Measurements from ENCODE around the gene C14orf119. TPM values are rescaled to one million over a fixed set of nuclear protein-coding genes. Genes with fewer than 3 reads are reported as not detected.
A peak's percentile ranks its signal among the peaks of the same experiment; 100 is the strongest.

Gene C14orf119
- total and polyA plus RNA-seq, 5 donors = 27.3 to 43.9 (median 38.6) TPM

DNA sequence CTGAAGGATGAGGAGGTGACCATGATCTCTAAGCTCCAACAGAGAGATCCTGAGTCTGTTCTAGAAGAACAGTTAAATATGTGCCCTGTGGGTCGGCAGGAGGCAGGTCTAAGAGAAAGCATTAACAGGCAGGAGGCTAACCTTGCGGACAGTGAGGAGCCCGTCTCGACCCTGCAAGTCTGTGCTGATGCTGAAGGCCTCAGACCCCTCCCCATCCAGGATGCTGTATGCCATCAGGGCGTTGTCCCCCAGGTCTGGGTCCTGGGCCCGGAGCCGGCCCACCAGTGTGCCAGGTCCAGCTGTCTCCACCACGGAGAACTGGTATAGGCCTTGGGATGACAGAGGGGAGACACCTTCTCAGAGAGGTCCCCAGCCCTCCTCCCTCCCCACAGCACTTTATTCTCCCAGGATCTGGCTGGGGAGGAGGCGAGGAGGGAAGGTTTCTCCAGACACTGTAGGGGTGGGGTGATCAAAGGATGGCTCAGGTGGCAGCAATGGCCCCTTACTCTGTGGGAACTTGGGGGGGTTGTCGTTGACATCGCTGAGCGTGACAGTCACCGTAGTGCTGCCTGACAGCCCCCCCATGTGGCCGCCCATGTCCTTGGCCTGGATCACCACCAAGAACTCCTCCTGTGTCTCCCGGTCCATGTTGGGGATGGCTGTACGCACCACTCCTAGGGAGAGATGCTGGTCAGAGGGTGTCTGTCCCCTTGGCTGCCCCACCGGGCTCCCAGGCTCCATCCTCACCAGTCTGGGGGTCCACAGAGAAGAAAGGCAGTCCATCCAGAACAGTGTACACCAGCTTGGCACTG is 41.1 kb upstream of the C14orf119 start:
- Histone ChIP-seq H3K4me1 (ENCODE audit: control insufficient read depth, insufficient read depth, low read length) (no peaks in the 10 kb centered on the region), H3K4me3 (ENCODE audit: low read length) (no peak overlapping the region), H3K27ac (ENCODE audit: low read length) (no peak overlapping the region), H3K27me3 (ENCODE audit: control insufficient read depth, insufficient read depth) (no peaks in the 10 kb centered on the region), H3K9me3 (ENCODE audit: control insufficient read depth, low read length) (no peaks in the 10 kb centered on the region)
- intact Hi-C loops (cut with DNase I) = loop anchor here in 1 of 4 donors (5.0 kb wide), 1 partner anchor 67 kb away; no protein-coding TSS in a partner anchor
- ATAC-seq = no peak
- 69% methylated on average over 17 of the region's 17 CpGs for WGBS
- DNase-seq = peak in 1 of 3 donors; percentile 62

DNA sequence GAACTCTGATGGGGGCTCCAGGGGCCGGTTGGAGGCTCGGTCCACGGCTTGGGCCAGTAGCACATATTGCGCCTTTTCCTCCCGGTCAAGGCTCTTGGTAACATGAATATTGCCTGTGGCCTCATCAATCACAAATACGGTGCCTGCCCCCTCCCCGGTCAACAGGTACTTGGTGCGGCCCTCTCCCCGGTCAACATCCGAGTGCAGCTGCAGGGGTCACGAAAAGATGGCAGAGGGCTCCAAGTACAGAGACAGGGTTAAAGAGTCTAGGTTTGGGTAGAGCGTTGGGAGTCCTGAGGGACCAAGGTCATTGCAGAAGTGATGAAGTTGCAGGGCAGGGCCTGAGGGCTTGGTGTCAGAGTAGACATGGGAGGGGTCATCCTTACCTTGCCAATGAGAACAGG is 40.2 kb upstream of the C14orf119 start:
- no peaks in the 10 kb centered on the region for H3K4me1 ChIP-seq (ENCODE audit: control insufficient read depth, insufficient read depth, low read length)
- intact Hi-C loops (cut with DNase I) = no loop called here
- H3K4me3 ChIP-seq (ENCODE audit: low read length) = no peak overlapping the region
- H3K27me3 ChIP-seq (ENCODE audit: control insufficient read depth, insufficient read depth) = no peaks in the 10 kb centered on the region
- ATAC-seq (no peak), DNase-seq (peak in 1 of 3 donors; percentile 17)
- no peaks in the 10 kb centered on the region for H3K9me3 ChIP-seq (ENCODE audit: control insufficient read depth, low read length)
- WGBS = 98% methylated on average over 12 of the region's 12 CpGs
- H3K27ac ChIP-seq (ENCODE audit: low read length) = no peak overlapping the region

DNA sequence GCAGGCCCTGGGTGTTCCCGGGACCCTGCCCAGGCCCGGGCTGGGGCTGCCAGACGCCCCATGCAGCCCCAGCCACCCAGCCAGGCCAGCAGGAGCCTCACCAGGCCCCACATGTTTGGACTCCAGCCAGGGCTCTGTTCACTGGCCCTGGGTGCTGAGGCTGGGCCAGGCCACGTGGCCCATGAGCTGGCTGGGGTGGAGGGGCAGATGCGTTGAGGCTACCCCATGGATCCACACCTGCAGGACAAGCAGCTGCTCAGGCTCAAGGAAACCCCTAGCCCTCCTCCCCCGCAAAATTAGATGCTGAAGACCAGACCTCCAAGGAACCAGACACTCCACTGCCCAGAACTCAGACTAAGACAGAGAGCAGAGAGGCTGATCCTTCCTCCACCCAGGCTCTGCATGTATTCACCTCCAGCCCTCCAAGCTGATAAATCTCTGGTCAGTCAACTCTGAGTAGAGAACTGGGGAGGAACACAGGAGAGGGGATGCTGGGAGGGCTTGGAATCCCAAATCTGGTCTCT is 39.6 kb upstream of the C14orf119 start:
- ATAC-seq (no peak), DNase-seq (peak in 2 of 3 donors; percentile 48 to 73)

DNA sequence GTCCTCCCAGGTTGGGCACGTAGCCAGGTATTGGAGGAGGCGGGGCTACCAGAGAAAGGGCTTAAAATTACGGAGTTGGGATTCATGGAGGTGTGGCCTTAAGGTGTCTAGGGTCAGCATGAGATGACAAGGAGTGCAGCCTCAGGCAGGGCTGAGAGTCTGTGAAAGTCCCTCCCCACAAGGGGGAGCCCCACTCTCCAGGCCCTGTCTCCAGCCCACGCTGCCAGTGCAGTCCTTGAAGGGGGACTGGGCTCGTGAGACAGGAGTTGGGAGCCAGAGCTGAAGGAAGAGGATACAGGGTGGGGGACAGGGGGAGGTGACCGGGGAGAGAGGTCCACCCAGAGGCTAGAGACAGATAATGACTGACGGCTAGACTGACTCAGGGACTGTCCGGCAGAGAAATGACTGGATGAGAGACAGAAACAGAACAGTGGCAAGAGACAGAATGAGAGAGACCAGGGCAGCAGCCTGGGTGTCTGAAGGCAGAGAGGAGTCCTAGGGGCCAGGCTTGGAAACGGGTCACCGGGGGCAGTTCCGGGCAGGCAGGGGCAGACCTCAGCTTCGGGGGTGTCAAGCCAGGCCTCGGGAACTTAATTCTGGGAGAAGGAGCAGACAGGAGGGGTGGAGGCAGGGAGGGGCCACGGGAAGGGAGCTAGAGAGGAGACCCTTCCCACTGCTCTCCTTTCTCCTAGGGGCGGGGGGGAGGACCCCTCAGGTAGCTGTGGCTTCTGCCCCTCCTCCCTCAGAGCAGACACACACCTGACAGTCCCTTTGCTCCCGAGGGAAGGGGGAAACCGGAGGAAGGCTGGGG is 39.0 kb upstream of the C14orf119 start:
- no peaks in the 10 kb centered on the region for H3K27me3 ChIP-seq (ENCODE audit: control insufficient read depth, insufficient read depth)
- no peak overlapping the region for H3K27ac ChIP-seq (ENCODE audit: low read length)
- DNase-seq (peak; percentile 61 to 82 (median 77)), ATAC-seq (peak; percentile 38 to 58)
- no peaks in the 10 kb centered on the region for H3K4me1 ChIP-seq (ENCODE audit: control insufficient read depth, insufficient read depth, low read length)
- H3K9me3 ChIP-seq (ENCODE audit: control insufficient read depth, low read length) = no peaks in the 10 kb centered on the region
- intact Hi-C loops (cut with DNase I) = loop anchor here in 2 of 4 donors (2.0 kb wide), 1 partner anchor 70 kb away; no protein-coding TSS in a partner anchor
- H3K4me3 ChIP-seq (ENCODE audit: low read length) = no peak overlapping the region
- 12% methylated on average over 17 of the region's 17 CpGs for WGBS

More for the DNA sequence above, 39.6 kb upstream of the C14orf119 start:
- intact Hi-C loops (cut with DNase I) = loop anchor here in 2 of 4 donors (2.0 kb wide), 1 partner anchor 69 kb away; no protein-coding TSS in a partner anchor
- H3K27me3 ChIP-seq (ENCODE audit: control insufficient read depth, insufficient read depth) = no peaks in the 10 kb centered on the region
- no peak overlapping the region for H3K27ac ChIP-seq (ENCODE audit: low read length)
- WGBS = 77% methylated on average over 6 of the region's 6 CpGs
- no peak overlapping the region for H3K4me3 ChIP-seq (ENCODE audit: low read length)
- no peaks in the 10 kb centered on the region for H3K9me3 ChIP-seq (ENCODE audit: control insufficient read depth, low read length)
- no peaks in the 10 kb centered on the region for H3K4me1 ChIP-seq (ENCODE audit: control insufficient read depth, insufficient read depth, low read length)

DNA sequence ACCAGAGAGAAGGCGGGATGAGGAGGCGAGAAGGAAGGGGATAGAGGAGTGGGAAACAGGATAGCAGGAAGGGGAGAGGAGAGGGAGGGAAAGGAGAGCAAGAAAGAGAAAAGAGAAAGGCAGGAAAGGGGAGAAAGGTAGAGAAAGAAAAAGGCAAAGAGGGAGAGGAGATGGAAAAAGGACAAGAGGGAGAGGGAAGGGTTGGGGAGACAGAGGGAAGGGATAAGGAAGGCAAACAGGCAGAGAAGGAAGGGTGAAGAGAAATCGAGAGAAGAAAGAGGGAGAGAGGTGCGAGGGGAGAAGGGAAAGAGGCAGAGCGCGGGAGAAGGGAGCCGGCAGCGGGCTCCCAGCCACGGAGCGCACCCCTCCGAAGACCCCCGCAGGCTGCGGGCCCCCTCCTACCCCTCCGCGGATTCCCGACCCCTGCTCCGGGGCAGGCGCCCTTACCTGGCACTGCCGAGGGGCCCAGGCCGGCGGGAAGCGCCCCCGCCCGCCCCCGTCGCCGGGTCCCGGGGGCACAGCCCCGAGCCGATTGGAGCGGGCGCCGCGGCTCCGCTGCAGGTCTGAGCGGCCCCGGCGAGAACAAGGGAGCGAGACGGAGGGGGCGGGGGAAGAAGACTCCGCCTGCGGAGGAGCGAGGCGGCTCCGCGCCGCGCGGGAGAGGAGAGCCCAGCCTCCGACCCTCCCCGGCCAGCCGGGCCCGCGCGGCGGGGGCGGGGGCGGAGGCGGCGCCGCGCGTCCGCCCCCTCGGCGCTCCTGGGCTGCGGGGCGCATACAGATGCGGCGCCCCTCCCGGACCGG is 38.1 kb upstream of the C14orf119 start, which contains the start of gene CDH24:
Gene CDH24, minus strand, starts transcription at position 565 of the 801 bp plus-strand sequence. CDS start 1,787 bp downstream, outside the sequence.
- intact Hi-C loops (cut with DNase I) = loop anchor here in 2 of 4 donors (2.0 kb wide), 1 partner anchor 70 kb away; no protein-coding TSS in a partner anchor
- Histone ChIP-seq H3K4me3 (ENCODE audit: low read length) (peak within 1 kb of the TSS; percentile 83), H3K27me3 (ENCODE audit: control insufficient read depth, insufficient read depth) (no peaks in the 10 kb centered on the region), H3K4me1 (ENCODE audit: control insufficient read depth, insufficient read depth, low read length) (peaks cover 3% of the 10 kb centered on the region), H3K27ac (ENCODE audit: low read length) (no peak within 1 kb of the TSS), H3K9me3 (ENCODE audit: control insufficient read depth, low read length) (no peaks in the 10 kb centered on the region)
- DNase-seq (peak; percentile 71 to 91 (median 89)), ATAC-seq (peak; percentile 64 to 75)
- WGBS = 2% methylated on average over 72 of the region's 73 CpGs

DNA sequence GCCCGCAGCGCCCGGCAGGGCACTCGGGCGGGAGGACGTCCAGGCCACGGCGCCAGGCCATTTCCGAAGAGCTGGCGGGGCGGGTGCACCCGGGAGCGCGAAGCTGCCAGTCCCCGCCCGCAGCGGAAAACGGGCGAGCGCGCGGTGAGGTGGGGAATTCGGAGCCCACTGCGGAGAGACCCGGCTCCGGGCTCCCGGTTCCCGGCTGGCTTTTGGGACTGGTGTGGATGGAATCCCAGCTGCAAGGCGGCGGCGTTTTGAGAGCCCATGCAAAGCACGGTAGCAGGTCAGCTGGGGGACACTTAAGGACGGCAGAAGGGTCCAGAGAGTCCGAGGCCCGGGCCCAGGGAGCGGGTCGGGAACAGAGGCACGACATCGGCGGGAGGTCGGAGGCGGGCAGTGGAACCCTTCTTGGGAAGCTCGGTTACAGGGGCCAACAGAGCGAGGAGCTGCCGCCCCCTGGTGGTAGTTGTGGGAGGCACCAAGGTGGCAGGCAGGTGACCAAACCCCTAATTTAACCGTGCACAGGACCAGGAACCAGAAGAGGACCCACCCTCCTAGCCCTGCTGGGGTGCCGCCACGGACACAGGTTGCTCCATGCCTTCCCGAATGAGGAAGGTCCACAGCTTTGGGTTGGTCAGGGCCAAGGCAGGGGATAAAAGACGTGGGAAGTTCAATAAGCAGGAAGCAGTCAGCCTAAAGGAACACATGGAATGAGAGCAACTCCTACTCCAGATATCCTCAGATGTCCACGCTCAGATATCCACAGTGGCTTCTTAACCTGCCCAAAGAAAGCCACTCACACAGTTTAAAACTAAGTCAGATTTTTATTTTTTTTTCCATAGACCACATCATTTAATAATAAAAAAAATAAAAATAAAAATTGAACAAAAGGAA is 37.3 kb upstream of the C14orf119 start:
- Histone ChIP-seq H3K4me1 (ENCODE audit: control insufficient read depth, insufficient read depth, low read length) (peaks cover 5% of the 10 kb centered on the region), H3K9me3 (ENCODE audit: control insufficient read depth, low read length) (no peaks in the 10 kb centered on the region), H3K27ac (ENCODE audit: low read length) (no peak overlapping the region), H3K4me3 (ENCODE audit: low read length) (peak overlapping the region; percentile 83), H3K27me3 (ENCODE audit: control insufficient read depth, insufficient read depth) (no peaks in the 10 kb centered on the region)
- peak; percentile 73 to 81 for ATAC-seq
- 1% methylated on average over 51 of the region's 51 CpGs for WGBS
- intact Hi-C loops (cut with DNase I) = loop anchor here in 3 of 4 donors (2.0 kb wide), 1 partner anchor 71 kb away; no protein-coding TSS in a partner anchor
- peak; percentile 87 to 94 (median 94) for DNase-seq

DNA sequence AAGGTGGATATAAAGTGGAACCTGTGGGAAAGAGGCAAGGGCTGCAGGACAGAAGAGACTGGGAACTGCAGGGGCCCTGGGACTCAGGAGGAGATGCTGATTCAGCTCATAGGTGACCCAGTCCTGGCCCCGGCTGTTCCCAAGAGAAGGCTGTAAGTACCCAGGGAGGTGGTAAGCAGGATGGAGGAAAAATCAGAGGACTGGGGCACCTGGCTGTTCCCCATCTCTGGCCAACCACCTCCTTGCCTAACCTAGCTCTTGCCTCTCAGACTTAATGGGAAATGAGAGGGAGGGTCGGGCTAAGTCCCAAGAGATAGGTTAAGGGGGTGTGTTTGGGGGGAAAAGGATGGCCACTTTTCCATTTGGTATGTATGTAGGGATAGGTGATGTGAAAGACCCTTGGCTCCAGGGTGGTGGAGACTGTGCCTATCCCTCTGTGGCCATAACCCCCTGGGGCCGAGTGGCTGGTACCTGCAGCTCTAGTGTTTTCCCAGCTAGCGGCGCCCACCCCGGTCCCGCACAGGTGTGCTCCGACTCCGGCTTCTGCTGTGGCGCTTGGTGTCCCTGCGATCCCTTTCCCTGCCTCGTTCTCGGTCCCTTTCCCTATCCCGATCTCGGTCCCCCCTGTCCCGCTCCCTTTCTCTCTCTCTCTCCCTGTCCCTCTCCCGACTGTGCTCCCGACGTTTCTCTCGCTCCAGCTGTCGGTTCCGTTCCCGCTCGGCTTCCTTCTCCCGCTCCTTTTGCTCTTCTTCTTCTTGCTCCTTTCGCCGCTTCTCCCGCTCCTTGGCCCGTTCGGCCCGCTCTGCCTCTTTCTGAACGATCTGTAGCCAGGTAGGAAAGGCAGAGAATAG is 36.4 kb upstream of the C14orf119 start:
- peaks cover 5% of the 10 kb centered on the region for H3K4me1 ChIP-seq (ENCODE audit: control insufficient read depth, insufficient read depth, low read length)
- WGBS = 89% methylated on average over 32 of the region's 32 CpGs

DNA sequence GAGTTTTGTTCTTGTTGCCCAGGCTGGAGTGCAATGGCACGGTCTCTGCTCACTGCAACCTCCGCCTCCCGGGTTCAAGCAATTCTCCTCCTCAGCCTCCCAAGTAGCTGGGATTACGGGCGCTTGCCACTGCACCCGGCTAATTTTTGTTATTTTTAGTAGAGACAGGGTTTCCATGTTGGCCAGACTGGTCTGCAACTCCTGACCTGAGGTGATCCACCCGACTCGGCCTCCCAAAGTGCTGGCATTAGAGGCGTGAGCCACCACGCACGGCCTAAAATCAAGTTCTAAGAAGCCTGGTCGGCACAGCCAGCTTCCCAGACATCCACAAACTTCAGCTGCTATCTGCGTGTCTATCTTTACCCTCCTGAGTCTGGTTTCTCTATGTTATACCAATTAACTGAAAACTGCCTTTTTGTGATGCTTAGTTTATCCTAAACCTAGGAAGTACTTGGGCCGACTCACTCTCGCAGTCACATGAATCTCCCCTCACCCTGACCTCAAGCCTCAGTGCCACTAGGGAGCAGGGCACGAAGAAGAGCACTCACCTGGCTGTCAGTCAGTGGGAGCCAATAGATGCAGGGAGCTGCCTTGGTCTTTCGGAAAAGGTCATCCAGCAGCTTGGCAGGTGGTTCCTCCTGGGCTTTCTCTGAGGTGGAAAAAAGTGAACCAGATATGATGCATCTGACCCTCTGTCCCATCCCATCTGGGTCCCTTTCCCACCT is 34.6 kb upstream of the C14orf119 start:
- Histone ChIP-seq H3K9me3 (ENCODE audit: control insufficient read depth, low read length) (no peaks in the 10 kb centered on the region), H3K27ac (ENCODE audit: low read length) (no peak overlapping the region), H3K27me3 (ENCODE audit: control insufficient read depth, insufficient read depth) (no peaks in the 10 kb centered on the region), H3K4me1 (ENCODE audit: control insufficient read depth, insufficient read depth, low read length) (peaks cover 5% of the 10 kb centered on the region), H3K4me3 (ENCODE audit: low read length) (no peak overlapping the region)
- intact Hi-C loops (cut with DNase I) = no loop called here
- WGBS = 92% methylated on average over 17 of the region's 17 CpGs
- DNase-seq (peak in 1 of 3 donors; percentile 19), ATAC-seq (no peak)

More for the DNA sequence above, 36.4 kb upstream of the C14orf119 start:
- DNase-seq (peak in 2 of 3 donors; percentile 39 to 44), ATAC-seq (no peak)
- H3K27ac ChIP-seq (ENCODE audit: low read length) = no peak overlapping the region
- no peak overlapping the region for H3K4me3 ChIP-seq (ENCODE audit: low read length)
- H3K27me3 ChIP-seq (ENCODE audit: control insufficient read depth, insufficient read depth) = no peaks in the 10 kb centered on the region
- no peaks in the 10 kb centered on the region for H3K9me3 ChIP-seq (ENCODE audit: control insufficient read depth, low read length)
- intact Hi-C loops (cut with DNase I) = loop anchor here in 1 of 4 donors (2.0 kb wide), 1 partner anchor 72 kb away; no protein-coding TSS in a partner anchor

Data from right cardiac atrium (tissue), 5 donors.